ENCODE results near the gene MORN1. TPM values are rescaled to one million over a fixed set of nuclear protein-coding genes. Genes with fewer than 3 reads are reported as not detected.

Gene MORN1
- total and polyA plus RNA-seq, 2 of the 8 experiments (the other 6 are each of a cell fraction or from before 2014, with no cell fraction given), result 5.0 to 9.1 TPM

- Histone ChIP-seq H3K23ac (ENCODE audit: insufficient read length) (no peak overlapping the region), H3K4ac (replicated peaks; ENCODE audit: insufficient read length, low read depth, low read length) (no peak overlapping the region), H4K91ac (replicated peaks; ENCODE audit: insufficient read length, low read length) (no peak overlapping the region), H2AFZ (ENCODE audit: low read length) (no peak overlapping the region), H2BK15ac (ENCODE audit: low read length) (no peak overlapping the region), H2AK5ac (ENCODE audit: low read depth, low read length) (no peak overlapping the region), H3K56ac (replicated peaks; ENCODE audit: insufficient read length, low read depth, low read length) (no peak overlapping the region), H3K36me3 (ENCODE audit: control insufficient read depth in 2 of 4, insufficient read depth in 4 of 4, low read length in 3 of 4) (no peaks in the 10 kb centered on the region), H3K27me3 (replicated peaks in 1 of 4; ENCODE audit: control insufficient read depth in 3 of 4, extremely low read depth in 1 of 4, insufficient read depth in 3 of 4, low read length in 3 of 4) (0 out of 7 replicates have a peak, but pooled peaks cover 0 to 2% (median 0%) of the 10 kb centered on the region in 4 experiments), H3K9me3 (ENCODE audit: insufficient read depth in 2 of 2, low read depth in 1 of 2, low read length in 1 of 2) (peaks cover 11 to 27% of the 10 kb centered on the region in 2 experiments; a peak in 3 of 4 replicates), H2BK20ac (ENCODE audit: low read length) (no peak overlapping the region), H3K9ac (replicated peaks in 1 of 4; ENCODE audit: extremely low read depth in 1 of 4, low read depth in 3 of 4, low read length in 3 of 4) (no peak overlapping the region), H3K79me1 (ENCODE audit: low read depth, low read length) (no peaks in the 10 kb centered on the region), H2BK12ac (ENCODE audit: low read depth, low read length) (no peak overlapping the region), H3K79me2 (ENCODE audit: control insufficient read depth in 1 of 2, insufficient read depth in 2 of 2, low read length in 2 of 2) (no peaks in the 10 kb centered on the region), H3K4me1 (replicated peaks in 1 of 4; ENCODE audit: control insufficient read depth in 3 of 4, insufficient read depth in 4 of 4, low read length in 3 of 4) (no peaks in the 10 kb centered on the region), H4K5ac (ENCODE audit: insufficient read length, low read depth, low read length) (no peak overlapping the region), H4K20me1 (replicated peaks in 1 of 2; ENCODE audit: control insufficient read depth in 1 of 2, insufficient read depth in 2 of 2, low read length in 2 of 2) (peaks cover 0 to 1% of the 10 kb centered on the region in 2 experiments), H3K4me3 (ENCODE audit: extremely low read depth in 1 of 4, insufficient read depth in 2 of 4, low read depth in 3 of 4, low read length in 4 of 4) (no peak overlapping the region), H3K27ac (ENCODE audit: low read depth, low read length) (no peak overlapping the region), H3K14ac (ENCODE audit: insufficient read length) (no peak overlapping the region), H3K18ac (ENCODE audit: extremely low read depth, low read length) (no peak overlapping the region), H2BK120ac (replicated peaks; ENCODE audit: low read depth, low read length) (no peak overlapping the region), H3K23me2 (ENCODE audit: low read depth, low read length) (no peaks in the 10 kb centered on the region), H3K4me2 (ENCODE audit: insufficient read depth in 1 of 2, low read depth in 2 of 2, low read length in 2 of 2) (no peak overlapping the region), H4K8ac (ENCODE audit: extremely low read depth, insufficient read depth, low read length) (no peak overlapping the region), H2BK5ac (ENCODE audit: low read depth, low read length) (no peak overlapping the region)
- POLR2A ChIA-PET (ENCODE audit: partially characterized antibody), result no interaction called here
- TF ChIP-seq HDAC6 (IDR thresholded peaks at IDR 0.05; ENCODE audit: low read depth, low read length), result no peak
- TF ChIP-seq TEAD4 (IDR thresholded peaks at IDR 0.05; ENCODE audit: low read depth, low read length), result no peak
- TF ChIP-seq PHF8 (conservative IDR thresholded peaks at IDR 0.05; ENCODE audit: low read depth, low read length), result no peak
- TF ChIP-seq TBP (IDR thresholded peaks at IDR 0.05; ENCODE audit: low read depth, low read length), result no peak
- TF ChIP-seq NANOG (IDR thresholded peaks at IDR 0.05; ENCODE audit: insufficient read depth, low read depth, low read length, poor library complexity, severe bottlenecking), result no peak
- no peak for TF ChIP-seq ATF3 (IDR thresholded peaks at IDR 0.05; ENCODE audit: insufficient read depth, low read depth, low read length)
- TF ChIP-seq TAF1 (IDR thresholded peaks at IDR 0.05; ENCODE audit: low read depth, low read length), result no peak
- no peak for FAIRE-seq
- no peak for DNase-seq (ENCODE audit: low read depth in 1 of 2, low spot score in 2 of 2)
- CTCF ChIA-PET (ENCODE audit: partially characterized antibody), result interaction anchor here (0.6 kb wide), 1 partner anchor 32 kb away, joined by 3 read pairs; no protein-coding TSS in a partner anchor
- 90% methylated on average over 10 of the region's 10 CpGs; no CpG with 5 or more reads in 1 of the 2 experiments for WGBS, 2 experiments (ENCODE audit: extremely low coverage in 1 of 2, insufficient coverage in 1 of 2, insufficient read length in 1 of 2, insufficient replicate concordance in 2 of 2, low coverage in 1 of 2, low lambda C conversion rate in 2 of 2, missing lambda C conversion rate in 1 of 2)
Observed at GRCh38 chr1:2427976-2428375, 36.6 kb upstream of the MORN1 start.

Measured in H1 (cell line).